ENCODE measurements around the gene PPCDC. TPM values are rescaled to one million over a fixed set of nuclear protein-coding genes. Genes with fewer than 3 reads are reported as not detected.

Gene PPCDC
- total RNA-seq, 1 donor from 2014 or later, result 13.1 TPM

GRCh38 chr15:75030023-75030413, 6.6 kb downstream of the PPCDC start:
- no peak for DNase-seq
- H3K4me3 ChIP-seq, result peak overlapping the region; percentile 20
- intact Hi-C loops (cut with DNase I), result no loop called here

GRCh38 chr15:75030424-75030823, 7.0 kb downstream of the PPCDC start:
- peak overlapping the region; percentile 75 for H3K27ac ChIP-seq
- DNase-seq (no peak), ATAC-seq (no peak)
- H3K9me3 ChIP-seq, result no peaks in the 10 kb centered on the region
- TF ChIP-seq, protein P1, sequence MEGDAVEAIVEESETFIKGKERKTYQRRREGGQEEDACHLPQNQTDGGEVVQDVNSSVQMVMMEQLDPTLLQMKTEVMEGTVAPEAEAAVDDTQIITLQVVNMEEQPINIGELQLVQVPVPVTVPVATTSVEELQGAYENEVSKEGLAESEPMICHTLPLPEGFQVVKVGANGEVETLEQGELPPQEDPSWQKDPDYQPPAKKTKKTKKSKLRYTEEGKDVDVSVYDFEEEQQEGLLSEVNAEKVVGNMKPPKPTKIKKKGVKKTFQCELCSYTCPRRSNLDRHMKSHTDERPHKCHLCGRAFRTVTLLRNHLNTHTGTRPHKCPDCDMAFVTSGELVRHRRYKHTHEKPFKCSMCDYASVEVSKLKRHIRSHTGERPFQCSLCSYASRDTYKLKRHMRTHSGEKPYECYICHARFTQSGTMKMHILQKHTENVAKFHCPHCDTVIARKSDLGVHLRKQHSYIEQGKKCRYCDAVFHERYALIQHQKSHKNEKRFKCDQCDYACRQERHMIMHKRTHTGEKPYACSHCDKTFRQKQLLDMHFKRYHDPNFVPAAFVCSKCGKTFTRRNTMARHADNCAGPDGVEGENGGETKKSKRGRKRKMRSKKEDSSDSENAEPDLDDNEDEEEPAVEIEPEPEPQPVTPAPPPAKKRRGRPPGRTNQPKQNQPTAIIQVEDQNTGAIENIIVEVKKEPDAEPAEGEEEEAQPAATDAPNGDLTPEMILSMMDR (IDR thresholded peaks at IDR 0.05), result no peak
- no peak overlapping the region for H3K4me3 ChIP-seq
- peaks cover 35% of the 10 kb centered on the region for H3K4me1 ChIP-seq
- H3K36me3 ChIP-seq, result no peaks in the 10 kb centered on the region
- no peaks in the 10 kb centered on the region for H3K27me3 ChIP-seq
- intact Hi-C loops (cut with DNase I), result no loop called here

More at GRCh38 chr15:75030023-75030413, 6.6 kb downstream of the PPCDC start:
- no peaks in the 10 kb centered on the region for H3K27me3 ChIP-seq
- no peaks in the 10 kb centered on the region for H3K36me3 ChIP-seq
- H3K4me1 ChIP-seq, result peaks cover 39% of the 10 kb centered on the region
- peak overlapping the region; percentile 75 for H3K27ac ChIP-seq
- no peaks in the 10 kb centered on the region for H3K9me3 ChIP-seq
- ATAC-seq, result peak; percentile 1
- TF ChIP-seq, protein P1 (IDR thresholded peaks at IDR 0.05), result no peak

- Histone ChIP-seq H3K9me3 (no peaks in the 10 kb centered on the region), H3K4me1 (peaks cover 35% of the 10 kb centered on the region), H3K36me3 (no peaks in the 10 kb centered on the region), H3K27ac (peak overlapping the region; percentile 47), H3K27me3 (no peaks in the 10 kb centered on the region), H3K4me3 (no peak overlapping the region)
- intact Hi-C loops (cut with DNase I), result no loop called here
- no peak for ATAC-seq
- DNase-seq, result no peak
- TF ChIP-seq, protein P1 (IDR thresholded peaks at IDR 0.05), result no peak
These were observed 8.5 kb downstream of the PPCDC start for GRCh38 chr15:75031848-75032247.

- no peaks in the 10 kb centered on the region for H3K36me3 ChIP-seq
- peaks cover 35% of the 10 kb centered on the region for H3K4me1 ChIP-seq
- no peak overlapping the region for H3K4me3 ChIP-seq
- intact Hi-C loops (cut with DNase I), result no loop called here
- no peaks in the 10 kb centered on the region for H3K9me3 ChIP-seq
- ATAC-seq (no peak), DNase-seq (no peak)
- TF ChIP-seq, protein P1 (IDR thresholded peaks at IDR 0.05), result no peak
- H3K27ac ChIP-seq, result peak overlapping the region; percentile 47
- H3K27me3 ChIP-seq, result no peaks in the 10 kb centered on the region
These were observed 9.0 kb downstream of the PPCDC start for GRCh38 chr15:75032395-75032794.

GRCh38 chr15:75033809-75034208, 10.4 kb downstream of the PPCDC start:
- no peaks in the 10 kb centered on the region for H3K27me3 ChIP-seq
- no peak overlapping the region for H3K4me3 ChIP-seq
- peaks cover 35% of the 10 kb centered on the region for H3K4me1 ChIP-seq
- ATAC-seq (no peak), DNase-seq (no peak)
- no peaks in the 10 kb centered on the region for H3K9me3 ChIP-seq
- H3K36me3 ChIP-seq, result no peaks in the 10 kb centered on the region
- no peak overlapping the region for H3K27ac ChIP-seq
- TF ChIP-seq, protein P1 (IDR thresholded peaks at IDR 0.05), result no peak
- intact Hi-C loops (cut with DNase I), result no loop called here

DNA sequence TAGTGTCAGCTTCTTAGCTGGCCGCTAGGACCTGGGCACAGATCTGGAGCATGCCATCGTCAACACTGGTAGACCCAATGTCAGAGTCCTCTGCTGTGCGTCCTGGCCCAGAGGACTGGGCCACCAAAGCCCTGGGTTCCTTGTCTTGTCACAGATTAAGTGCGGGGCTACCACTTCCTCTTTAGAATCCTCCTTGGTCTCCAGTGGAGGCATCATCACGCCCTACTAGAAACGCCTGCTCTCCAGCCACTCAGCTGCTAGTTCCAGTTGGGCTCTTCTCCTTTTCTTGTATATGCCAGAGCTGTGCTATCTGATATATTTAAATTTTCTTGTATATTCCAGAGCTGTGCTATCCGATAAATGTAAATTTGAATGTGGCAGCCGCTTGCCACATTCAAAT, 11.2 kb downstream of the PPCDC start:
- peaks cover 27% of the 10 kb centered on the region for H3K4me1 ChIP-seq
- intact Hi-C loops (cut with DNase I), result no loop called here
- TF ChIP-seq, protein P1 (IDR thresholded peaks at IDR 0.05), result no peak
- no peaks in the 10 kb centered on the region for H3K9me3 ChIP-seq
- no peaks in the 10 kb centered on the region for H3K36me3 ChIP-seq
- ATAC-seq (peak; percentile 58), DNase-seq (no peak)
- H3K27ac ChIP-seq, result no peak overlapping the region
- no peak overlapping the region for H3K4me3 ChIP-seq
- no peaks in the 10 kb centered on the region for H3K27me3 ChIP-seq
